A204.1 (cell line): ENCODE measurements around the gene NRG2.

Source experiments
- FAIRE-seq: peaks from 2 replicates; lab custom pipeline; 2012; peaks lifted over from hg19 to GRCh38; lab: Jason Lieb, UNC

The NRG2 gene

DNA sequence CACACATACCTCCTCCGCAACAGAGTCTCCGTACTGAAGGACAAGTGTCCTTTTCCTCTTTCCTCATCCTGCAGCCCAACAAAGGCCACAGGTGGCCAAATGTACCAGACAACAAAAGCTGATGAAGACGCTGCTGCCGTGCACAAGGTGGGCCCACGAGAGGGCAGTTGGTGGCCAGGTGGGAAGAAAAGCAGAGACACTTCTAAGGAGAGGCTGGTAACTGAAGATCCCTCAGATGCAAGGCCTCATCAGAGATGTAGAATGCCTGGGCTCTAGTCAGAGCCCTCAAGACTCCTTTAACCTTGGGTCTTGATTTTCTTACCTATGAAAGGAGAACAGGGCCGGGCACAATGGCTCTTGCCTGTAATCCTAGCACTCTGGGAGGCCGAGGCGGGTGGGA is 75.7 kb downstream of the NRG2 start:
- no peak for FAIRE-seq

- no peak for FAIRE-seq
Measured at GRCh38 chr5:139966856-139967255, 76.2 kb downstream of the NRG2 start.

DNA sequence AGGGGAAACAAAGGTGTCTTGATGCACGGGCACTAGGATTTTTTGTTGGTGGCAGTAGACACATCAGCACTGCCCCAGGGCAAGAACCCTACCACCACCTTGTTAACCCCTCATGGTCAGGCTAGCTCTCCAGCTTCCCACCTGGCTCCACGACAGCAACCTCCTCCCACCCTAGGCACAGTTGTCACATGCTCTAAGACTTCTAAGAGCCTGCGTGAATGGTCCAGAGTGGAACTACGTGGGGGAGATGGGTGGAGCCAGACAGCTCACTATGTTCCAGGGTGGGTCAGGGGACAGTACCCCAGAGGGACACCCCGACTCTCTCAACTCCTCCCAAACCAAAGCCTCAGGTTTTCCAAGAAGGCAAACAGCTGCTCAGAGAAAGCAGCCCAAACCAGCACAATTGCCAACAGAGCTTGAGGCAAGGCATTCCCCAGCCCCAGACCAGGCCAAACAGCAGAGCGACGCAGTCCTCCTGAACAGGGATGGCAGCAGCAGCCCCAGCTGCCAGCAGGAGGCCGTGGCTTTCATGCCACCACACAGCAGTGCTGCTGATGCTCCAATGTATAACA is 78.0 kb downstream of the NRG2 start:
- FAIRE-seq, result no peak

- no peak for FAIRE-seq
Measured at GRCh38 chr5:139964266-139964993, 78.7 kb downstream of the NRG2 start.

- no peak for FAIRE-seq
Measured at GRCh38 chr5:139962445-139962844, 80.7 kb downstream of the NRG2 start.

DNA sequence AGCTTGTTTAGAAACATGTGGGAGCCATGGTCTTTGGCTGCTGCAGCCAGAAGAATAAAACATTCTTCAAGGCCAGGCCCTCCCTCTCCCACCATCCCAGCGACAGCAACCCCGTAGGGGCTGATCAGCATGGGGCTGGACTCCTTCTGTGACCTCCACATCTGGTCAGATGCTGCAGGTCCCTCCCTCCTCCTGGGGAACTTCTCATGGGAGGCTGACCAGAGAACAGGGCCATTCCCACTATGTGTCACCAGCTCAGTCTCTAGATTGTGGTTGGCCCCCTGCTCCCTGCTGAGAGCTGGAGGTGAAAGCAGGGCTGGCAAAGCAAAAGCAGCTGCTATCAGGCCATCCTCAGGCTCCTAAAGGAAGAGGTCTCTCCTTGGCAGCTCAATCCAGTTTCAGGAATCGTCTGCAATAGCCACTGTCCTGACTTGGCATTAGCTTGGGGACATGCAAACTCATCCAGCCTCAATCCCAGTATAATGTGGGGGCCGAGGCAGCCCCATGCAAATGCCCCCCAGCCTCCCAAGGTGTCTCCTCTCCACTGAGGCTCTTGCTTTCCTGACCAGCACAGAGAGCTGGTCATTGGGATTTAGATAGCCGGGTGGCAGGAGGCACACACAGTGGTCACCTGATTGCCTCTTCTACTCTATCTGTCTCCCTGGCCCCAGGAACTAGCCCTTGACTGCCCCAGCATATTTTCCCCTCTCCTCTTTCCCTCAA is 81.5 kb downstream of the NRG2 start:
- FAIRE-seq, result no peak

GRCh38 chr5:139960723-139961383 is 82.2 kb downstream of the NRG2 start:
- FAIRE-seq, result no peak

DNA sequence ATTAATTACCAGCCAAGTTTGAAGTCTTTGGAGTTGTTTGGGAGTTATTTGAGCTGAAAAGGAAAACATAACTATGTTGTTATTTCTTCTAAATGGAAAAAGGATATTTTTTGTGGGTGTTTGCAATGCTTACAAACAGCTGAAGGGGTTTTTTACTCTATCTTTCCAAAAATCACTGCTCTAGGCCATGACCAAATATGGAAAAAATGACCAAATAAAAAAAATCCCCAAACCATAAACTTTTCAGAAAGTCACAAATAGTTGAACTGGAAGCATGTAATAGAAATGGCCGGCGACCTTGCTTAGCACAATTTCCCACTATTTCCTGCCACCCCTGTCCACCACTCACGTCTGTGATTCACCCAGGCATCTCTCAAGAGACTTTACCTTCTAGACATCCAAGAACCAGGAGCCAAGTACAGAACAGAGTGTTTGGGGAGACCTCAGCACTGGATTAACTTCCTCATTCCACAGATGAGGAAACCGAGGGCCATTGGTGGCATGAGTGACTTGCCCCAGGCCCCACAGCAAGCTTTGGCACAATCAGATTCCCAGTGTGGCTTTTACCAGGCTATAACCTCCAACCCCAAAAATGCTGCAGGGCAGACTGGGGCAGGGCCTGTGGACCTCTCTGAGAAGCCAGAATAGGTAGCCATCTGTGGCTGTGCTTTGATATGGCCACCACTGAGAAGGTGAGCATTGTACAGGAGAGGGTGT is 84.5 kb downstream of the NRG2 start:
- no peak for FAIRE-seq

GRCh38 chr5:139956342-139956741 is 86.8 kb downstream of the NRG2 start:
- no peak for FAIRE-seq

DNA sequence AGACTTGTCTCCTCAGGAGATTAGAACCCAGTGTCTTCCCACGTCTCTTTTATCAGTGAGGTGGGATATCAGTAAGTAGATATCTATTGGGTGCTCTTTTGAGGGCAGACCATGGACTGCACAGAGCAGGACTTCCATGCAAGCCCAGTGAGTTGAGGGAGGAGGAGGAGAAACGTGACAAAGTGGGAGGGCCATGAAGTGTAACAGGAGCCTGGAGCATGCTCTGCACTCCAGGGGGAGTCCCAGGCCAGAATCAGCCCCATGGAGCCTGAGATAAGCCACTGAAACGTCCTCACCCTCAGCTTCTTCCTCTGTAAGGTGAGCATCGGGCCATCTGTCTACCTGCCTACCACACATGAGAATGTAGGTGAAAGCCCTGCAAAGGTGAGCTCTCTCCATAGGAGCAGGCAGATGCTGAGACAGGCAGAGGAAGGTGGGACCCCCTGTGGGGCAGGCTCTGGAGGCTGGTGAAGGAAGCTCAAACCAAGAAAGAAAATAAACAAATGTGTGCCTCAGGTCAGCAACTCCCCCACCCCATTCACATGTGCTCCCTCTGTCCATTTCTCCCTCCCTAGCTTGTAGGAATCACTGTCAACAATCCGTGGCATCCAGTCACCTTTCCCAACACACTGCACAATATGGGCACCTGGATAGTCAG is 87.4 kb downstream of the NRG2 start:
- FAIRE-seq, result no peak

DNA sequence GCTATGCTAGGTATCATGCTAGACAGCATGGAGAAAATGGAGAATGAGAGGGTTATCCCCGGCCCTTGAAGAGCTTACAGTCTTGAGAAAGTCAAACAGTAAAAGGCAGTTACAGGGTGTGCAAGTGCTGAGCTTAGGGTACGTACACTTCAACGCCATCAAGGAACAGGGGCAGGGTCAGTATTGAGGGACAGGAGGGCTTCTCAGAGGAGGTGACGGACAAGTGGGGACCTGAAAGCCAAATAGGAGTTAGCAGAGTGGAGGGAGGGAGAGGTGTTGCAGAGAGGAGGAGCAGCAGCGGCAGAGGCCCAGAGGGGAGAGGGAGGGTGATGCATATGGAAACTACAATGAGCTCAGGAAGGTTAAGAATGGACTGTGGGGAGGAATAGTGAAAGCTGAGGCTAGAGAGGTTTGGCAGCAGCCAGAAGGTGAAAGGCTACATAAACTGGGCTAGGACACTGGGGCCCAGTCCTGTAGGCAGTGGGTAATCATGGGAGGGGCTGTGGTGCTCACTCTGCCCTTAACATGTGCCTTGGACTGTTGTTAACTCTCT is 88.0 kb downstream of the NRG2 start:
- FAIRE-seq, result no peak

DNA sequence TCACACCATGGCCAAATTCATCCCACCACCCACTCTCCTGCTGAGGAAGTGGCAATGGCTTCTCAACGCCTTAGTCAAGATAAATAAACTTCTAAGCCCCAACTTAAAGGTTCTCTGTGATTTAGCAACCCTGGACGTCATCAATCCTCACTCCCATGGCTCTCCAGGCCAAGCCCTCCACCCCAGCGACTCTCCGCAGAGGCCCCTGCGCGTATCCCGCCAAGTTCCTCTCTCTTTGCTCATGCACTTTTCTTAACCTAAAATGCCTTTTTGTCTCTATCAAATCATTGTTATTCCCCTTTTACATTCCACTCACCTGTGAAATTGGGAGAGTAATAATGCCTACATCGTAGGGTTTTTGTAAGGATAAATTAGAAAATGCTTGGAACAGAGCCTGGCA is 88.6 kb downstream of the NRG2 start:
- no peak for FAIRE-seq

- no peak for FAIRE-seq
Measured at GRCh38 chr5:139954022-139954421, 89.1 kb downstream of the NRG2 start.

DNA sequence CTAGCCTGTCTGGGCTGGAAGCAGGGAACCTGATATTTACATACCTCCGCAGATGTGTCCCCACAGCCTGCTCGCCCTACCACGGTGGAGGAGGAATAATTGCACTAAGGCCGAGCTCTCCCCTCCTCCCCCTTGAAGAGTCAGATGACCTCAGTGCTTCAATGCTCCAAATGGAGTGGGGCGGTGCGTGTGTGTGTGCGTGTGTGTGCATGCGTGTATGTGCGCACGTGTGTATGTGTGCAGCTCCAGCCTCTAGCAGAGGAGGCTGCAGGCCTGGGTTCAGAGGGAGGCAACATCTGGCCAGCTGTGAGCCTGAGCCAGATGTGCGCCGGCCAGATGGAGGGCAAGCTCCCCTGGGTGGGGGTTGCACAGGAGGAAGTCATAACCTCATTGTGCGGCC is 90.5 kb downstream of the NRG2 start:
- FAIRE-seq, result no peak

GRCh38 chr5:139951983-139952382 is 91.1 kb downstream of the NRG2 start:
- no peak for FAIRE-seq

DNA sequence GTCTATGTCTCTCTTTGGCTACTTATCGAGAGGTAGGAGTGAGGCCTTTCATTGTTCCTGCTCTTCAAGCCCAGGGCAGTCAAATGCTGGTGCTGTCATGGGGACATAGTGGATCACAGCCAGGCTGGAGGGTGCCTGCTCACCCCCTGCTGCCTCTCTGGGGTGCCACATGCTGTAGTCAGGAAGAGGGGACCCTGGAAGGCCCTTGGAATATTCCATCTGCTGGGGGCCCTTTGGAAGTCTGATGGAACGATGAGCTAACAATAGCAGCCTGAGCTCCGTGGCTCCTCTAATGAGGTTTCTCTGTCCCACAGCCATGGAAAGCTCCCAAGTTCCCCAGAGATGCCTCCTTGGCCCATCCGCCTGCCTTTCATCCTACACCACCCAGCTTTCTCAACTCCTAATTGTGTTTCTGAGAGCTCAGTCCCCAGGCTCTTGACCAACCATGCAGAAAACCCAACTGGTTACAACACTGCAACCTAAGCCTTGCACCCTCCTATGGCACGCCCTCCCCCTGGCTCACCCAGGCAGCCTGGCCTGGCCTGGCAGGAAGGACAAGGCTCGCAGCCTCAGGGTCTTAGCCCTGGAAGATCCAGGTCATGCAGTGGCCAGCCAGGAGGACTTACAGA is 91.7 kb downstream of the NRG2 start:
- no peak for FAIRE-seq

GRCh38 chr5:139950436-139950835 is 92.7 kb downstream of the NRG2 start:
- no peak for FAIRE-seq

DNA sequence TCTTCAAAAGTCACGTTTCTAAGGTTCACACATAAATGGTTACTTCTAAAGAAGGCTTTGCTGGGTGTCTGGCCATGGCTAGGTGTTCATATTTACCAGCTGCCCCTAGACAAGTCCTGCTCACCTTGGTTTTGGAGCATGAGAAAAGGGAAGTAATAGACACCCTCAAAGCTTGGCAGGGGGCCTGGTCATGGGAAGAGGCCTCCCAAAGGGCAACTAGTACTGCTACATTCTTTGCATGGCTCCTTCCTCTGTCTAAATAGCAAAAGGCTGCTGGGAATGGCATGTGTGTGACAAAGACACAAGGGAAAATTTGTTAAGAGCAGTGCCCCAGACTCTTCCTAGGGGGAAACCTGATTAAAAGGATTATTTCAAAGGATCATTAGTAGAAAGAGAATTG is 93.4 kb downstream of the NRG2 start:
- no peak for FAIRE-seq

DNA sequence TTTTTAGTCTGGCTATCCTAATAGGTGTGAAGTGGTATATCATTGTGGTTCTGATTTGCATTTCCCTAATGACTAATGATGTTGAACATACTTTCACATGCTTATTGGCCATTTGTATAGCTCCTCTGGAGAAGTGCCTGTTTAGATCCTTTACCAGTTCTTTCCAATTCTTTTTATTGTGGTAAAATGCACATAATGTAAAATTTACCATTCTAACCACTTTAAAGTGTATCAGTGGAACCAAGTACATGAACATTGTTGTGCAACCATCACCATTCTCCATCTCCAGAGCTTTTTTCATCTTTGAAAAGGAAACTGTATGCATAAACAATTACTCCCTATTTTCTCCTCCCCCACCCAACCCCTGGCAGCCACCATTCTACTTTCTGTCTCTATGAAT is 95.4 kb downstream of the NRG2 start:
- FAIRE-seq, result no peak

GRCh38 chr5:139946440-139946839 is 96.7 kb downstream of the NRG2 start:
- FAIRE-seq, result no peak

GRCh38 chr5:139946006-139946405 is 97.1 kb downstream of the NRG2 start:
- no peak for FAIRE-seq
